ENCODE measurements around the gene PRR5L.

DNA sequence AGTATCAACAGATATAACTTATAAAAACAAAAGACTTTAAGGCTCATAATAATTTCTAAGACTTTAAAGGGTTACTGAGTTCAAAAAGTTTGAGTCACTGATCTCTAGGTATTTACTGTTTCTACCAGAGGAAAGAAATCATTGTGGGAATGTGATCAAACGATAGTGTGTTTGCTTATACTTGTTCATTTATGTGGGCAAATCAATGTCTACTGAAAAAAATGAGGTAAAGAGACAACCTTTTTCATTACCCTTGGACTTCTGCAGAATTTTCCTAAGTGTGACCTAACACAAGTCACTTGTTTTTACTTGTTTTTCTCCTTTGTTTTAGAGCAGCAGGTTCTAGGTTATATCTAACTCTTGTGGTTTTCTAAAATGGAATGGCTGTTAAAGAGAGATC, 65.4 kb downstream of the PRR5L start:
- TF ChIP-seq, protein P1, sequence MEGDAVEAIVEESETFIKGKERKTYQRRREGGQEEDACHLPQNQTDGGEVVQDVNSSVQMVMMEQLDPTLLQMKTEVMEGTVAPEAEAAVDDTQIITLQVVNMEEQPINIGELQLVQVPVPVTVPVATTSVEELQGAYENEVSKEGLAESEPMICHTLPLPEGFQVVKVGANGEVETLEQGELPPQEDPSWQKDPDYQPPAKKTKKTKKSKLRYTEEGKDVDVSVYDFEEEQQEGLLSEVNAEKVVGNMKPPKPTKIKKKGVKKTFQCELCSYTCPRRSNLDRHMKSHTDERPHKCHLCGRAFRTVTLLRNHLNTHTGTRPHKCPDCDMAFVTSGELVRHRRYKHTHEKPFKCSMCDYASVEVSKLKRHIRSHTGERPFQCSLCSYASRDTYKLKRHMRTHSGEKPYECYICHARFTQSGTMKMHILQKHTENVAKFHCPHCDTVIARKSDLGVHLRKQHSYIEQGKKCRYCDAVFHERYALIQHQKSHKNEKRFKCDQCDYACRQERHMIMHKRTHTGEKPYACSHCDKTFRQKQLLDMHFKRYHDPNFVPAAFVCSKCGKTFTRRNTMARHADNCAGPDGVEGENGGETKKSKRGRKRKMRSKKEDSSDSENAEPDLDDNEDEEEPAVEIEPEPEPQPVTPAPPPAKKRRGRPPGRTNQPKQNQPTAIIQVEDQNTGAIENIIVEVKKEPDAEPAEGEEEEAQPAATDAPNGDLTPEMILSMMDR (IDR thresholded peaks at IDR 0.05; ENCODE audit: low read depth, low read length), result no peak
- no peak for TF ChIP-seq EZH2phosphoT487 (IDR thresholded peaks at IDR 0.05; ENCODE audit: low read depth)
